ENCODE data around the gene SPG7.

DNA sequence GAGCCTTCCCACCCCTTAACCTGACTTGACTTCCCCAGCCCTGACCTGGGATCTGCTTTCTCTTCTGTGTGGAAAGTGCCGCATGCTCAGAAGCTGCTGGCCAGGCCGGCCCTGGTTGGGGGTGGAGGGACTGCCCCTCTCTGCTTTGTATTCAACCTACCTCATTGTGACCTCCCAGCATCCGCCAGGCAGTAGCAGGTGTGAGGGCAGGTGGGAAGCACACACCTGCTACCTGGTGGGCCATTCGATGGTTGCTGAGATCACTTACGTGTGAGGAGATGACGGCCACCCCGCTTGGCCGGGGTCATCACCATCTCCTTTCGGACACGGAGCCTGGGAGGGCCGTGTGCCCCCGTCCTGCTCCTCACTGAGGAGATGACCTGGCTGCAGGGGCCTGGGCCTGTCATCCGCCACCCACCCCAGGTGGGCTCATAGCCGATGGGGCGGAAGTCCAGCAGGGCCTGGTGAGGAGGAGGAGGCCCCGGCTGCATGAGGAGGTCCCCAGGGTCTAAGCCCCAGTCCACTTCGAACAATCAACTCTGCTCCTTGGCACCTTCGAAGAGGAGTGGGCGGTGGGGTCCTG, 74.5 kb downstream of the SPG7 start:
- no peak for TF ChIP-seq CTCF (IDR thresholded peaks at IDR 0.05)
- no peak for TF ChIP-seq POLR2A (IDR thresholded peaks at IDR 0.05)

Measured in heart left ventricle (tissue), 13 donors.